NCI-H146 (cell line): Measurements from ENCODE around the gene TTC34.

Experiments
- DNase-seq: peaks from one replicate; lab custom pipeline; 2025; lab: John Stamatoyannopoulos, UW

The TTC34 gene

DNA sequence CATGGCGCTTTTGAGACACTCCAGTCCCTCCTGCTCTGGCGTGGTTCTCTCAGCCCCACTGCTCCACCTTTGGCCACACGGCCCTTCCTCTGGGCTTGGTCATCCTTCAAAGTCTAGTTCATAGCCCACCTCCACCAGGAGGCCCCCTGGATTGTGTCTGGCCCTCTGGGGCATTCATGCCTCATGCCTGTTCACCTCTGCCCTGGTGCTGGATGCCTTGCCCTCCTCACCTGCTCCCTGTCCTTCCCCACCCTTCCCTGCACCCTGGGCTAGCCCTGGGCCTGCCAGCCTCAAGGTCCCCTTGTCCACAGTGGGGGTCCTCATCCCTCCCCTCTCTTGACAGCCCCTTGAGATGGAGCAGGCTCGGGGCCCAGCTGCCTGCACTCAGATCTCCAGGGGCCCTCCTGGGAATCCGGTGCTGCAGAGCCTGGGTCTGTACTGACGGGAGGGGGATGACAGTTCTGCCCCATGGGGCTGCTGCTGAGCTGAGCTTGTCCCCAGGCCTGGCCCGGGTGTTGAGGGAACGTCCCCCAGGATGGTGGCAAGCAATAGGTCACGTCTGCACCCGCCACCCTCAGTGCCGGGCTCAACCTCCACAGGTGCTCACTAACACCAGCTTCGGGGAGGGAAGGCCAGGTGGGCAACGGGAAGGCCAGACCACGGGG, 196.5 kb downstream of the TTC34 start:
- DNase-seq, result no peak

DNA sequence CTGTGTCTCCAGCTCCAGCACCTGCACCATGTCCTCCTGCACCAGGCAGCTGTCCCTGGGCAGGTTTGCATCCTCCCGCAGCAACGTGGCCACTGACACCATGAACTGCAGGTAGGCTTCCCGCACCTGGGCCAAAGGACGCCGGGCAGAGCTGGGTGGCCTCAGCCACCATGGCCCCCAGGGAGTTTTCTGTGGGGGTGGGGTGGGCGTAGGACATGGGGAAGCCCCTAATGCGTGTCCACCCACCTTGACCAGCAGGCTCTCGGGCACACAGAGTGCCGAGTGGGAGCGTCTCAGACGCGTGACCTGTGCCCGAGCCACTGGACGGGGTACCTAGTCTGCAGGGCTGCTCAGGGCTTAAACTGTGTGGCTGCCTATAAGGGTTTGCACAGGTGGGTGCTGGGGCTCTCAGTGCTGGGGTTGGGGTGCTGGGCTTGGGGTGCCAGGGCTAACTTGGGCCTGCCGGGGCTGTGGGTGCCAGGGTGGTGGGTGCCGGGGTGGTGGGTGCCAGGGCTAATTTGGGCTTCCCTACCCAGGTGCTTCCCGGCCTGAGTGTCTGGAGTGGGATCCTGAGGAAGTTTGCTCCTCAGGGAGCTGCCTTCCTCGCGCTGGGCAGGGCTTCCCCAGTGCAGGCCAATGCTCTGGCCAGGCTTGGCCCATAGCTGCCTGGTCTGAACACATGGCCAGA, 197.2 kb downstream of the TTC34 start:
- no peak for DNase-seq

DNA sequence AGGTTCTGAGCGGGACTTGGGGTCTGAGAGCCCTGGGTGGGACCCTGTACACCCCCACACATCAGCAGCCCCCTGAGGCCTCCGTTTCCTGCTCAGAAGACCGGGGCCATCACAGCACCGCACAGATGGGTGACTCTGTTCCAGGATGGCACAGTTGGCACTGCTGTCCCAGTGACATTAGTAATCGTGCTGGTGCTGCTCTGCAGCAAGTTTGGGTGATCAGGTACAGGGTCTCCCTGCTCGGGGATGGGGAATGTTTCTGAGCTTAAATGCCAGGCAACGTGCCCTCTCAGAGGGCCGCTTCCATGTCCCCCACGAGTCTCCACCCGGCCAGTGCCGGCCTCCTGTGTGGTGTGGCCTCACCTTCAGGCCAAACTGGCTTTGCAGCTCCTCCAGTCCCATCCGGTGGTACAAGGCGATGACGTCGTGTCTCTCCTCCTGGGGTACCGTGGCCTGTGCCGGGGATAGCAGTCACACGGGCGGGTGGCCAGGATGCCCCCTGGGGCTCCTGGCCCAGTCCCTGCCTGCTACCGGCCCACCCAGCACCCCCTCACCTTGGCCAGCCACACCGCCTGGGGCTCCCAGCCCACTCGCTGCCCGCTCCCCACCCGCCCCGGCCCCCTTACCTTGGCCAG, 197.9 kb downstream of the TTC34 start:
- DNase-seq, result no peak

DNA sequence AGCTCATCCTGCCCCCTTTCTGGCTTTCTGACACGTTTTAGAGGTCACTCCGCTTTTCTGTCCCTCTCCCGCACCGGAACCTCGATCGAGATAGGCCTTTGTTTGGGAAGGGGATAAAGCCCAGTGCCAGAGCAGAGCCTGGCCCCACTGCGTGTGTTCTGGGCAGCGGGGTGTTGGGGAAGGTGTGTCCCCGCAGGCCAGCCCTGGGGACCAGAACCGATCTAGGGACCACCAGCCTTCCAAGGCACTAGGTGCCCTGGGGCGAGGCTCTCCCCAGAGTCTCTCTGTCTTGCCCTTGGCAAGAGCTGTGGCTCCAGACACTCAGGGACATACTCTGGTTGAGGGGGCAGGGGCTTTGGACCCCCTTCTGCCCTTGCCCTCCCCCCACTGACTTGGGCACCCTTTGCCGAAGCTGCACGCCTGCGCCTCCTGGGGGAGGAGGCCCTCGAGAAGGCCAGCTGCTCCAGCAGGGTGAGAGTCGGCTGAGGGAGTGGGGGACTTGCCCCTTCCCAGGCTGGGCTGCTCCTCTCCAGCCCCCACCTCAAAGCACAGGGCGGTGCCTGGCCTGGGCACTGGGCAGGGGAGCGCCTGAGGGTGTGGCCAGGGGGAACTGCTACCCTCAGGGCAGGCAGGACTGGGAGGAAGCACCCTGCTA, 198.5 kb downstream of the TTC34 start:
- DNase-seq, result no peak

DNA sequence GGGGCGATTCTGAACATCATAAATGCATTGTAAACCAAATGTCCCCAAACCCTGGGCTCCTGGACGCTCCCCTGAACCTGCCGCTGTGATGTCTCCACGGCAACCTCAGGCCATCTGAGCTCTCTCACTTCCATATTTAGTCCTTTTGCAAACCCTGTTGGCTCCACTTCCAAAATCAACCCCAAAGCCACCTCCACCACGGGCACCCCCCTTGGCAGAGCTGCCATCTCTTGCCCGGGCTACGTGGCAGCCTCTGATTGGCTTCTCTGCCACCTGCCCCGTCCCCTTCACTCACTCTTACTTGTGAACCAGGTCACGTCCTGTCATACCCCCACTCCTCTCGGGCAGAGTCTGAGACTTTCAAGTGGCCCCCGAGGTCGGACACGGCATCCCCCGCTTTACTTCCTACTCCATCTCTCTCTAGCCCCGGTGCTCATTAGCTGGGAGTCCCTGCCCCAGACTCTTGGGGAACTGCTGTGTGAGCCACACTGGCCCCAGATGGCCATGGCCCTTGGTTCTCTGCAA, 199.1 kb downstream of the TTC34 start:
- no peak for DNase-seq

DNA sequence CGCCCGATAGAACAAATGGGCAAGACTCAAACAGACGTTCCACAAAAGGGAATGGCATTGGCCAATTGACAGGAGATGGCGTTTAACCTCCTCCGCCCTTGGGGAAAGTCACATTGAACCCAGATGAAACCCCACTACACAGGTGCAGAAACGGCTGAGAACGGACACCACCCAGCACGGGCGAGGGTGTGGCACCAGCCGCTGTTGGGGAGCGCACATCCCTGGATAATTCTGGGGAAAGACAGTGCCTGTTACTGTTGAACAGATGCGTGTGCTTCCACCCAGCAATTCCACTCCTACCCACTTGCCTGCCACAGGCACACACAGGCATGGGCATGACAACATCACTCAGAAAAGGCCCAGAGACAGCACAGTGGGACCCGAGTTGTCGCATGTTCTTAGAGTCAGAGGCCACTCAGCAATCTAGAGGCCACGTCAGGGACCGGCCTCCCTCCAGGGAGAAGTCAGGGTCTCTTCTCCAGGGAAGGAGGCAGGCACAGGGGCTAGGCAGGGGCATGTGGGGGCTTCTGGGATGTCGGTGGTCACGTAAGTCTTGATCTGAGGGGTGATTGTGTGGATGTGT, 199.7 kb downstream of the TTC34 start:
- DNase-seq, result no peak

DNA sequence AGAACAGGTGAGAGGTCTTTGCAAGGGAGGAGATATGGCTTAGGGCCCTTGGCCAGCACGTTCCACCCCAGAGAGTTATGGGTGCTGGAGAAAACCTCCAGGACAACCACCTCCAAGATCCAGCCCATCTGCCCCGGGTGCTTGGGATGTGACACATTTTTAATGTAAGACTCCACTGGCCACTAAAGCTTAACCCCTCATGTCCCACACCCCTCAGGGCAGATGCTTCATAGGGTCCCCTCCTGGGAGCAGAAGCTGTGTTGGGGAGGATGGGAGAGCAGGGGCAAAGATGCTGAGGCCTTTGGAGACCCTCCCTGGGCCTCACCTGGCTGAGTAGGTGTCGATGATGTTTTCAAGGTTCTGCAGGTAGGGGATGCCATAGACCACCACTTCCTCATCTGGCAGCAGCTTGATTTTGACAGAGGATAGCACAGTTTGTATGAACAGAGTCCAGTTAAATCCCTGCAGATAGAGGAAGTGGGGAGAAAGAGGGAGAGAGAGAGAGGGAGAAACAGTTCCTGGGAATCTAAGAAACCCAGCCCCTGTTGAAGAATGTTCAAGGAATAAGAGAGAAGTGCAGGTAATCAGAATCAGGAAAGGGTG, 203.1 kb downstream of the TTC34 start:
- no peak for DNase-seq

DNA sequence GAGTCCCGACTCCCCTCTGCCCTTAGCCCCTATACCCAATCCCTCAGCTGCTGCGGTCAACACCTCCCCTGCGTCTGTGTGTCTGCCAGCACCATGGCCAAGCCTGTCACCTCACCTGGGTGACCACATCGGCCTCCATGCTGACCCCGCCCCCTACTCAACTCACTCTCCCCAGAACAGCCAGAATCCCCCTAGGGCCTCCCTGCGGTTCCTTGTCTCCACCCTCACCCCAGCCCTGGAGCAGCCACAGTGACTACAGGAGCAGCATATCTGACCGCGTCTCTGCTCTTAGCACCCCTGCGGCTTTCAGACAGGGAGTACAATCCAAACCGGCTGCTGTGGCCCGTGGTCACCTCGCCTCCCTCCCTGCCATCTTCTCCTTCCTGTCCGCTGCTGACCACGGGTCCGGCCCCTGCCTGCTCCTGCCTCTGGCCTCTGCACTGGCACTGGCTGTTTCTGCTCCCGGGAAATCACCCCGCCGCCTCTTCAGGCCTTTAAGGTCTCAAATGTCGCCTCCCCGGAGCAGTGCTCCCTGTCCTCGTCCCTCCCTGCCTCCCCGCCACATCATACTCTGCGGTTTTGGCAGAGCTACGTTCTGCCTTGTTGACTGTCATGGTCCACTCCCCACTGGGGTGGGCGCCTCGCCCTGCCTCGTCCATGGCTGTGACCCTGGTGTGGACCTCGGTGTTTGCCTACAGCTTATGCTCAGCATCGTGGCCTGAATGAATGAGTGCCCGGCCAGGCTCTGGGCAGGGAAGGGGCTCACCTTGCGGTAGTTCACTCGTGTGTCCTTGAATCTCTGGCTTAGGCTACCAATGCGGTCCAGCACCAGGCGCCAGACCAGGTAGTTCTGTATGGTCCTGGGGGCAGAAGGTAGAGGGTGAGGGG, 203.8 kb downstream of the TTC34 start:
- no peak for DNase-seq

DNA sequence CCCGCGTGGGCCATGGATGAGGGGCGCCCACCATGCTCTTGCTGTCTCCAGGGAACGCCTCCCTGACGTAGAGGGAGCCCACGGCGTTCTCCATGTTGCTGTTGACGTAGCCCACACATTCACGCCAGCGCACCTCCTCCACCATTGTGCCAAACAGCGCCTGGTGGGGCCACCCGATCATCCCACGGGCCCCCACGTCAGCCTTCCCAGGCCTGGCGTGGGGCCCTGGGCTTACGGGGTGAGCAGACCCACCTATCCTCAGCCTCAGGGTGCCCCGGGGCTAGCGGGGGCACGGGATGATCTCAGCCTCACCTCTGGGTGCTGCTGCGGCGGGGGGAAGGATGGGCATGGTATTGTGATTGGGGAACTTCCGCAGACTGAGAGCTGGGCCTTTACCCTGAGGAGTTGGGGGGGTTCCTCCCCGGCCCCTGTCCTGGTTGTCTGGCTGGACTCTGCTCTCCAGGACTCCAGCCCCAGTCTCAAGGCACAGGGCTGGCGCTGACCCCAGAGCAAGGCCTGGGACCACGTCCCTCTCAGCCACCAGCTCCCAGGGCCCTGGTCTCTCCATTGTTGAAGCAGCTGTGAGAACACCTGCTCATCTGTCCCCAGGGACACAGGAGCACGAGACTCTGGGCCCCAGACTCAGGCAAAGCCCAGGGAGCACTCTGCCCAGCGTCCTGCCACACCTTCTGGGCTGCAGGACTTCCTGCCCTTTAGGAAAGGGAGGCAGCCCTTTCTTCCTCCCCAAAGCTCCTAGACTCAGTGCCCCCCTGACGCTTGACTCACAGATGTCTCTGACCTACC, 204.8 kb downstream of the TTC34 start:
- DNase-seq, result no peak

DNA sequence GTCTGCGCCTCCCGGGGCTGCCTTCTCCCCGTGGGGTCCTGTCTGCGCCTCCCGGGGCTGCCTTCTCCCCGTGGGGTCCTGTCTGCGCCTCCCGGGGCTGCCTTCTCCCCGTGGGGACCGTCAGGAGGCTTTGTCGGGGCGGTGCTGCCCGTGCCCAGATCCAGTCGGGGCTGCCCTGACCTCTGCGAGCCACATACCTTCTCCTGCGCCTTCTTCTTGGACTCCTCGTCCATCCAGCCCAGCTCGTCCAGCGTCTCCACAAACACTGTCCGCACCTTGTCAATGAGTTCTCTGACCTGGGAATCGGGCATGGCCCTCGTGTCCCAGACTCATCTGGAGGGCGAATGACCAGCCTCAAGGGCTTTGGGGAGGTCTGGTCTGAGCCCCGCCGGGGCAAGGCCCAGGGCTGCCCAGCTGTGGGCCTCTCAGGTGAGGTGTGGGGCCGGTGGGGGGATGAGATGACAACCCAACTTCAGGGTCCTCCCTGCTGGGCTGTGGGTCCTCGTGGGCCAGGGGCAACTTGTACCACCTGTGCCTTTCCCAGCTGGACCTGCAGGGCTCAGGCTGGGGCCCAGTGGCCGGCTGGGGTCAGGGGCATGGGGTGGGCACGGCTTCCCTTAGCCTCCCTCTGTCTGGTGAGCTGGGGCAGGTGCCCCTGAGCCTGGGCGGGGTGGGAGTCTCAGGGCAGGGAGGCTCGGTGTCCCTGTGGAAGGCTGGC, 205.5 kb downstream of the TTC34 start:
- DNase-seq, result no peak

DNA sequence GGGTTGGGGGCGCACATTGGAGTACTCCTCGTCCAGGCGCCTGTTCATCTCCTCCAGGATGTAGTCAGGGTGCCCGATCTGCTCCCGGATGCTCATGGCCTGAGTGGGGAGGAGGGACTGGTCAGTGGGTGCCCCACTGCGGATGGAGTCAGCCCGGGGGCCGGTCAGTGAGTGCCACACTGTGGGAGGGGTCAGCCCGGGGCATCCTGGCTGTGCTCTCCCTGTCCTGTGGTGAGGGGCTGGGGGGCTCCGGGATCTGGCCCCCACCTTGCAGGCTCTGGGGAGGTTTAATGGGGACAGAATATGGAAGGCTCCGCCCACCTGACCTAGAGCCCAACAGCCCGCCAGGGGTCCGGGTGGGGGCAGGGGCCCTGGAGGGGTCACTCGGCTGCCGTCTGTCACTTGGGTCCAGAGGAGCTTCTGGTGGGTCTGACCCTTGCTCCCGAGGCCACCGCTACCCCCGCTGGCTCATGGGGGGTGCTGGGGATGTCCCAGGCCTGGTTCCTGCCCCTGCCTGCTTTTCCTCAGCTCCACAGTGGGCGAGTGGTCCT, 206.2 kb downstream of the TTC34 start:
- DNase-seq, result no peak

DNA sequence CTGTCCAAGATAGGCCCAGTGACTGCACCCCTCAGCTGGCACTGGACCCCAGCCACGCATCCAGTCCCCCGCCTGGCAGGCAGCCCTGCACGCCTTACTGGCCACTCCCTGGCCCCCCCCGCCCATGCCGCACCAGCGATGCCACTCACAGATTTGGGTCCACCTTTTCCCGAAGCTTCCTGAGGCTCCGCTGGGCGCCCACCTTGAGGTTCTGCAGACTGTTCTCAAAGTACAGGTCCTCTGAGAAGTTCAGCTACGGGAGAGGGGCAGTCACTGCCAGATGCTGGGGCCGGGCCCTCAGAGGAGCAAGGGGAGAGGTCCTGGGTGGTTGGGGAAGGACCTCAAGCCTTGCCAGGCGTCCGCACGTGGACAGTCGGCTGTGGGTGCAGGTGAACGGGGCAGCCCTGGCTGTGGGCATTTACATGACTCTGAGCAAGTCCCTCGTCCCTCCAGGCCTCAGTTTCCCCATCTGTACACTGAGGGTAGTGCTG, 206.8 kb downstream of the TTC34 start:
- no peak for DNase-seq

DNA sequence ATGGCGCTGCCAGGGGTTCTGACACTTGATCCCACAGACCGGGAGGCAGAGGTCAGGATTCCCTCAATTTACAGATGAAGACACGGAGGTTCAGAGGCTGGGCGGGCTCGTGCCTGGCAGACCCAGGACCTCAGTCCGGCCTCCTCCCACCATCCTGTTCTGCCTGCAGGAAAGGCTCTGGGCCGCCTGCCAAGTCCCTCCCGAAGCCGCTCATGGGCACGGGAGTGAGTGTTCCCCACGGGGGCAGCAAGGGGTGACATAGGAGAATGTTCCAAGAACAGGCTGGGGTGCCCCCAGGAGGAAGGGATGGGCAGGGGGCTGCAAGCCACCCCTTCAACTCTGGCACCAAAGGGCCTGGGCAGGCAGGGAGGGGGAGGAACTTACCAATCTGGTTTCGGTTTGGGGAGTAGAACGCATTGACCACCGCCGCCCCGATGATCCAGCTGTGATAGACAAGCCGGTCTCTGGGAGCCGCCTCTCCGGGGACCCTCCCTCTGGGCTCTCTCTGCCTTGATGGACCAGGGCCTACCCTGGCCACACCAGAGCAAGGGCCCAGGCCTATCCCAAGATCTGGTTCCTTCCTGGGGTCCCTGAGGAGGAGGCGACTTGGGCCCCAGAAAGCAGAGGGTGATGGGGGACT, 207.4 kb downstream of the TTC34 start:
- DNase-seq, result no peak

DNA sequence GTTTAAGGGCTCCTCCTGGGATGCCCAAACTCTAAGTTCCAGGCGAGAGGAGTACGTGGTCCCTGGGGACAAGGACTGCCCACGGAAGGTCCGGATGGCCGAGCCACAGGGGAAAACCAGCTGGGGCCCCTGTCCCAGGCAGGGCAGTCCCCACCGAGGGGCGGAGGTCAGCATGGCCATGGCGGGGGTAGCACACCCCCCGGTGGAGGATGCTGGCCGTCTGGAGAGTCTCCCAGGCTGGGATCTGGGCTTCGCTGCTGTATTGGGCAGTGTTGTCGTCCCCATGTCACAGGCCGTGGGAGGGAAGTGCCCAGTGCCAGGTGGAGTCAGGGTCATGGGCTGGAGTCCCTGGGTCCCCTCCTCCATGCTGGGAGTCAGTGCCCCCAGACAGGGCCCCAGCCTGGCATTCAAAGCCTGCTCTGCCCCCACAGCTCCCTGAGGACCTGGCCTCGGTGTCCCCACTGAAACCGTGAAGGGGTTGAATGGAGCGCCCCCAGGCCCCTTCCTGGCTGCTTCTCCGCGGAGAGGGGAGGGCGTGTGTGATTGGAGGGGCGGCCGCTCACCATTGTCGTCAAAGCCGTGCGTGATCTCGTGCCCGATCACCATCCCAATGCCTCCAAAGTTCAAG, 208.1 kb downstream of the TTC34 start:
- DNase-seq, result no peak

DNA sequence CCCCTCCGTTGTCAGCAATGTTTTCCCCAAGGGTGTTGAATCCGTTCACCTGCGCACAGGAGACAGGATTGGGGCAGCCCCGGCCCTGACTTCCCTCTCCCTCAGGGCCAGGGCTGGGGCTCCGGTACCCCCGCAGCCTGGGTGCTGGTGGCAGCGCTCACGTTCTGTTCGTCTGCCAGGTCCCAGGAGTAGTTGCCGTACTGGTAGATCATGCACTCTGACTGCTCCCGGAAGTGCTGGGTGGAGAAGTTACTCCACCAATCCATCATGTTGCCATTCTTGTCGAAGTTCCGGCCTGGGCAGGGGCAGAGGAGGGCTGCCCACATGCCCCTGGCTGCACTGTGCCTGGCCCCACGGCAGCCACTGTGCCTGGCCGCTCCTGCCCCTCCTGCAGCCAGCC, 208.8 kb downstream of the TTC34 start:
- DNase-seq, result no peak

DNA sequence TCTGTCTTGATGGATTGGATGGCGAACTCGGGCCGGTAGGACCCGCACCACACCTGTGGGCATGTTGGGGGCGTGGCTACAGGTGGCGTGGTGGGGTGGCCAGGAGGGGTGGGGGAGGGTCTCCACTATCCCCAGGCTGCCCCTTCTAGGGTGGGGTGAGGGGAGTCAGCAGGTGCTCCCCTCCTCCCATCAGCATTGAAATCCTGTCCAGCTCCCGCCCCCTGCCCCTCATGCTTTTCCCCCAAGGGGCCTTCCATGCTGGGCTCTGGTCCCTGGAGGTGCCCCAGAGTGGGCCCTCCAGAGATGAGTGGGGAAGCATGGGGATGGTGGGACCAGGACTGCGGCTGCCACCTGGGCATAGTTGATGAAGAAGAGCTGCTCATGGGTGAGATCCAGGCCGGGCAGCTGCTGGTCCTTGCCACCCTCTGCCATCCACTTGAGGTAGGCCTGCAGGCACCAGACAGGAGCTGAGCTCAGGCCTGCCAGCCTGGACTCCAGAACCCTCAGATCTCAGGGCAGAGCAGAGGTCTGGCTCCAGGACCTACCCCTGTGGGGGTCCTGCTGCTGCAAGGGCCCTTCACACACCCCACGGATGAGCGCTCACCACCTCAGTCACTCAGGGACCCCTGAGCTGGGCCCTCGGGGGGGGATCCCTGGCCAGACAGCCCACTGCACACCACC, 209.8 kb downstream of the TTC34 start:
- DNase-seq, result no peak

DNA sequence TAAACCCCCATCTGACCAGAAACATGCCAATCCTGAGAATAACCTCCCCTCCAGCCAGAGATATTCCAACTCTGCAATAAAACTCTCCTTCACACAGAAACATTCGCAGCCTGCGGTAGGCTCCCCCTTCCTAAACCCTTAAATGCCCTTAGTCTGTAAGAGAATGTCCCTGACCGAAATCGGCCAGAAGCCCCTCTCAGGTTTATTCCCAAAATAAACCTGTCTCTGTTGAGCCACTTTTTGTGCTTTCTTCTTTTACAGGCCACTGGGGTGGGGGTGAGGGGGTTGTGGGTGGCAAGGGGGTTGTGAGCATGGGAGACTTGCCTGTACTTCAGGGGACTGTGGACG, 210.3 kb downstream of the TTC34 start:
- DNase-seq, result no peak
